ENCODE data around the gene MYO1G. TPM values are rescaled to one million over a fixed set of nuclear protein-coding genes. Genes with fewer than 3 reads are reported as not detected.

Gene MYO1G
- total and polyA plus RNA-seq, 8 donors, result 1.7 to 16.7 (median 3.3) TPM

GRCh38 chr7:44971902-44972441, 6.8 kb downstream of the MYO1G start:
- no peak for TF ChIP-seq EP300 (IDR thresholded peaks at IDR 0.05)
- no peak for TF ChIP-seq CTCF (IDR thresholded peaks at IDR 0.05)
- no peak for TF ChIP-seq POLR2A (IDR thresholded peaks at IDR 0.05)
- no peak for TF ChIP-seq POLR2AphosphoS5 (IDR thresholded peaks at IDR 0.05)
- Histone ChIP-seq H3K9me3 (no peaks in the 10 kb centered on the region), H3K4me3 (no peak overlapping the region), H3K4me1 (peaks cover 0 to 6% (median 2%) of the 10 kb centered on the region in 4 donors), H3K36me3 (peaks cover 0 to 24% (median 15%) of the 10 kb centered on the region in 4 donors), H3K27ac (no peak overlapping the region), H3K27me3 (no peaks in the 10 kb centered on the region)
- 53 to 66% (median 59%) methylated on average over 5 of the region's 5 CpGs for WGBS, 5 donors
- DNase-seq, result peak in 1 of 2 donors; percentile 6
- intact Hi-C loops (cut with DNase I; ENCODE audit: low total_unique reads), result loop anchor here (10.0 kb wide), 1 partner anchor 163 kb away; no protein-coding TSS in a partner anchor

- H3K27ac ChIP-seq, result no peak overlapping the region
- H3K4me1 ChIP-seq, result peaks cover 0 to 4% (median under 1%) of the 10 kb centered on the region in 4 donors
- 85 to 92% (median 89%) methylated on average over 8 to 10 of the region's 10 CpGs for WGBS, 5 donors
- TF ChIP-seq CTCF (IDR thresholded peaks at IDR 0.05), result no peak
- no peak for TF ChIP-seq POLR2A (IDR thresholded peaks at IDR 0.05)
- TF ChIP-seq EP300 (IDR thresholded peaks at IDR 0.05), result no peak
- TF ChIP-seq POLR2AphosphoS5 (IDR thresholded peaks at IDR 0.05), result no peak
- no peak for DNase-seq
- peaks cover 0 to 20% (median 14%) of the 10 kb centered on the region in 4 donors for H3K36me3 ChIP-seq
- H3K27me3 ChIP-seq, result no peaks in the 10 kb centered on the region
- intact Hi-C loops (cut with DNase I; ENCODE audit: low total_unique reads), result loop anchor here (10.0 kb wide), 1 partner anchor 163 kb away; no protein-coding TSS in a partner anchor
- H3K9me3 ChIP-seq, result no peaks in the 10 kb centered on the region
- H3K4me3 ChIP-seq, result no peak overlapping the region
Observed at GRCh38 chr7:44971188-44971901, 7.5 kb downstream of the MYO1G start.

- intact Hi-C loops (cut with DNase I; ENCODE audit: low total_unique reads), result loop anchor here (10.0 kb wide), 1 partner anchor 164 kb away; no protein-coding TSS in a partner anchor
- TF ChIP-seq POLR2AphosphoS5 (IDR thresholded peaks at IDR 0.05), result no peak
- TF ChIP-seq EP300 (IDR thresholded peaks at IDR 0.05), result no peak
- TF ChIP-seq CTCF (IDR thresholded peaks at IDR 0.05), result no peak
- TF ChIP-seq POLR2A (IDR thresholded peaks at IDR 0.05), result no peak
- no peak overlapping the region for H3K4me3 ChIP-seq
- WGBS, 5 donors, result 87 to 91% (median 89%) methylated on average over 14 to 18 of the region's 18 CpGs
- H3K36me3 ChIP-seq, result peaks cover 0 to 15% (median 9%) of the 10 kb centered on the region in 4 donors
- H3K27me3 ChIP-seq, result no peaks in the 10 kb centered on the region
- H3K27ac ChIP-seq, result no peak overlapping the region
- H3K9me3 ChIP-seq, result no peaks in the 10 kb centered on the region
- H3K4me1 ChIP-seq, result peaks cover 0 to 4% (median 0%) of the 10 kb centered on the region in 4 donors
- DNase-seq, result peak in 1 of 2 donors; percentile 1
Observed at GRCh38 chr7:44970523-44971051, 8.2 kb downstream of the MYO1G start.

DNA sequence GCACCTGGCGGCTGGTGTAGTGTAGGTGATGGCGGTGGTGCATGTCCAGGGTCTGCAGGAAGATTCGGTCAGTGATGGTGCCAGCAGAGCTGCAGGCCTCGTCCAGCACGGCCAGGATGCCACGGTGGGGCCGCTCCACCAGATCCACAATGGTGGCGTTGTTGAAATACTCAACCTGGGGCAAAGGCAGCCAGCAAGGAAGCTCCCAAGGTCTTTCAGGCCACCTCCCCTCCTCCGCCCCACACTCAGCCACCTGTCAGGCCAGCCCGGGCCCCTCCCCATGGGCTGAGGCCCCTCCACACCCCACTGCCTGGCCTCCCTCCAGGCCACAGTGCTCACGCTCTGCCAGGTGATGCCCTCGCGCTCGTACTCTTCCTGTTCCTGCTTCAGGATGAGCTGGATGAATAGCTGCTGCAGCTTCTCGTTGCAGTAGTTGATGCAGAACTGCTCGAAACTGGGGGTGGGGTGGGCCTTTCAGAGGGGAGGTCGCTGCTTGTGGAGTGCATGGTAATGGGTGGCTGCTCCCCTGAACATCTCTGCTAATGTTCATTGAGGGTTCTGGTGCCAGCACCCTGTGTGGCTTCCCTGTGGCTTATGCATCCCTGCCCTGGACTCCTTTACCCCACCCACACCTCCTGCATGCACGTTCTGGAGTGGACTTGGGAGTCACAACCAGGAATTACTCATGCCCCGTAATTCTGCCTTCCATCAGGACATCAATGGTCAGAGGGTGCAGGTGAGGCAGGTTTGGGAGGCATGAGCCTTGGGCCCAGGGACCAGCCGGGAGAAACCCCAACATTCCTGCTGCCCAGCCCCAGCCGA, 8.9 kb downstream of the MYO1G start:
- intact Hi-C loops (cut with DNase I; ENCODE audit: low total_unique reads), result loop anchor here (10.0 kb wide), 1 partner anchor 165 kb away; no protein-coding TSS in a partner anchor

More for the DNA sequence above, 8.9 kb downstream of the MYO1G start:
- DNase-seq, result peak in 1 of 2 donors; percentile 7
- Histone ChIP-seq H3K27me3 (no peaks in the 10 kb centered on the region), H3K4me1 (peaks cover 0 to 4% (median 0%) of the 10 kb centered on the region in 4 donors), H3K27ac (no peak overlapping the region), H3K9me3 (no peaks in the 10 kb centered on the region), H3K36me3 (peaks cover 0 to 8% (median 3%) of the 10 kb centered on the region in 4 donors), H3K4me3 (no peak overlapping the region)
- WGBS, 5 donors, result 74 to 83% (median 75%) methylated on average over 7 to 21 of the region's 21 CpGs
- TF ChIP-seq POLR2A (IDR thresholded peaks at IDR 0.05), result no peak
